GM18502 (cell line): ENCODE measurements around the gene GARIN5B.
"Not testable (repeated sequence)": the region's sequence is repeated elsewhere in the genome, so short reads cannot be mapped to it uniquely, and the experiment has no call there.

Source experiments
- ATAC-seq: cut with Tn5 transposase; IDR thresholded peaks from one replicate; pipeline ENCODE4 v1.9.1; 2021; ENCODE audit warnings: mild to moderate bottlenecking; ENCODE audit not compliant: unreplicated experiment, poor library complexity

The GARIN5B gene

DNA sequence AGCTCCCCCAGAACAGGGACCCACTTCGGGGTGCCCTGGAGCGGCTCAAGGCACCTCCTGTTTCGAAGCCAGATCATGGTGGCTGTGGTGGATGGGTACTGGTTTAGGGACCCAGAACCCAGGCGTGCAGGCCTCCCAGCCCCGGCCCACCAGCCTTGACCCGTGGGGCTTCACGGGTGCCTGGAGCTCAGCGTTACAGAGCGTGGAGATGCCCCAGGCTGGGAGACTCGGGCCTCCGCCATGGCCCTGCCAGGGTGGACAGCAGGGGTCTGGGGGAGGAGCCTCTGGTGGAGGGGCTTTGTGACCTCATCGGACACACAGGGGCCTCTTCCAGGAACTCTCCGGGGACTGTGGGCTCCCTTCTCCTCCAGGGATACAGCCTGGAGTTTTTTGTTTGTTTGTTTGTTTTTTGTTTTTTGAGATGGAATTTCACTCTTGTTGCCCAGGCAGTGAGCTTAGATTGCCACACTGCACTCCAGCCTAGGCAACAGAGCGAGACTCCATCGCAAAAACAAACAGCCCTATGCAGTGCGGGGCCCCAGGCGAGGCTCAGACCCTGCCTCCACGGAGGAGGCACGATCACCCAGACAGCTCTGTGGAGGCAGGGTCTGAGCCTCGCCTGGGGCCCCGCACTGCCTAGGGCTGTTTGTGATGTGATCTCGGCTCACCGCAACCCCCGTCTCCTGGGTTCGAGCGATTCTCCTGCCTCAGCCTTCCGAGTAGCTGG, at the start of gene GARIN5B:
Gene GARIN5B (minus strand): TSS at position 271 of the 727 bp plus-strand sequence. CDS start 194 bp downstream, at position 77.
- ATAC-seq: no peak

DNA sequence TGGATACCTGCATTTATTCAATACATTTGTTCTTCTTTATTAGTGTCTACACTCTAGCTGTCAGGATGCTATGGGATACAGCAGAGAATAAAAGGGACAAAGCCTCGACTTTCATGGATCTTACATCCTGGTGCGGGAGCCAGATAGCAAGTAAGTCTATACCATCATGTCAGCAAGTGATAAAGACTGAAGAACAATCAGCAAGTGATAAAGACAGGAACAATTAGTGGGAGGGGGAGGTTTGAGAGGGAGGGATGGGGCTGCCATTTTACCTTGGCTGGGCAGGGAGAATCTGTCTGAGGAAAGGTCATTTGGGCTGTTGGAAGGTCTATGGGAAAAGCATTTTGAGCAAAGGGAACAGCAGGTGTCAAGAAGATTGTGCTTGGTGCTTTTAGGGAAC, 47.1 kb upstream of the GARIN5B start:
- ATAC-seq: no peak

DNA sequence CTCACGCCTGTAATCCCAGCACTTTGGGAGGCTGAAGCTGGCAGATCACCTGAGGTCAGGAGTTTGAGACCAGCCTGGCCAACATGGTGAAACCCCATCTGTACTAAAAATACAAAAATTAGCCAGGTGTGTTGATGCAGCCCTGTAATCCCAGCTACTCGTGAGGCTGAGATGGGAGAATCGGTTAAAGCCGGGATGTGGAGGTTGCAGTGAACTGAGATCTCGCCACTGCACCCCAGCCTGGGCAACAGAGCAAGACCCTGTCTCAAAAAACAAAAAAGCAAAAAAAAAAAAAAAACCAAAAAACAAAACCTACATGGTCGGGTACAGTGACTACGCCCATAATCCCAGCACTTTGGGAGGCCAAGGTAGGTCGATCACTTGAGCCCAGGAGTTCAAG, 46.1 kb upstream of the GARIN5B start:
- not testable (repeated sequence) for ATAC-seq

DNA sequence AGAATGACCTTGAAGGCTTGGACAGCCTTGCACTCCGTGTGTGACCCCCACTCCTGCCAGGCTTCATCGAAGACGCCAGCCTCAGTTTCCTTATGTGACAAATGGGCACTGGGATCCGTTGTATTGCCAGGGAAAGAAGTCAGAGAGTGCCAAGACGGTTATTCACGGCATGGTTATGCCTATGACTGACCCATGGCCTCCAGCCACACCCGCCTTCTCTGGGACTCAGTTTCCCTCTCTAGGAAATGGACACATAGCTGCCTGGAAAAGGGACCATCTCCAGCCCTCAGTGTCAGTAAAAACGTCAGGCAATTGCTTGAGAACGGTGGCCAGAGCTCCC, 45.4 kb upstream of the GARIN5B start:
- no peak for ATAC-seq

DNA sequence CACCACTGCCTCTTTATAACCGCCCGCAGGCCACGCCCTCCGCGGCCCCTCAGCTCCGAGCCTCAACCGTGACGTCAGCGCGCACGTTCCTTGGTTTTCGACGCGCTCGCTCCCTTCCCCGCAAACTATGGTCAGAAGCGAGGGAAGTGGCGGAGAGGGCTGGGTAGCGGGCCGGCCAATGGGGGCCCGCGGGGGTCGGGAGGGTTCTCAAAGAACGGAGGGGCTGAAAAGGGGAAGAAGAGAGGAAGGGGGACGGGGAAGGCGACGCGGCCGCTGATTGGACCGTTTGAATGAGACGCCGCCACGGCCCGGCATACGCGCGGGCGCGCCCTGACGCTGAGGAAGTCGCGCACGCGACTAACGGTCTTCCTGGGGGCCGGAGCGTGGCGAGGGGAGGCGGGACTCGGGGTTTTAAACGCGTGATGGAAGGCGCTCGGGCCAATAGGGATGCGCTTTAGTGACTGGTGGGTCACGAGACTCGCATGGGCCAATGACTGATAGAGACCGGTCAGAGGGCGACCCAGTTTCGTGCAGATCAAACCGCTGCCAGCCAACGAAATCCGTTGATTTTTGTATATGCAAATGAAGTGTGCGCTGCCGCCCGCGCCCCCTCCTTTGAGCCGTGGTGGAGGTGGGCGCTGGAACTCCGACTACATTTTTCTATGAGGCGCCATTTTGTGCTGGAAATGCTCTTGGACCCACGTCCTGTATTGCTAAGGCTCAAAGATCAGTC, 44.9 kb upstream of the GARIN5B start:
- ATAC-seq: peak; percentile 86

DNA sequence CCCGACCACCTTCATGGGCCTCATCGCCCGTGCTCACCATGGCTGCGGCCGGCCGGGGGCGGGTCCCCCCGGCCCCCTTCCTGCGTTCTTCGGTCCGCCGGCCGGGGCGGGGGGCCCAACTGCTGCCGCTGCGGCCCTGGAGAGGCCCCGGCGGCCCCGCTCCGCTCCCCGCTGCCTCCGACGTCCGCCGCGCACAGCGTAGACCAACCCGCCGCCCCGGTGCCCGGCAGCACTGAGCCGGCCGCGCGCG, 44.4 kb upstream of the GARIN5B start, which contains the start of gene UBE2S:
Gene UBE2S (minus strand): TSS at position 239 of the 250 bp plus-strand sequence. CDS start 199 bp downstream, at position 40.
- ATAC-seq: not testable (repeated sequence)

DNA sequence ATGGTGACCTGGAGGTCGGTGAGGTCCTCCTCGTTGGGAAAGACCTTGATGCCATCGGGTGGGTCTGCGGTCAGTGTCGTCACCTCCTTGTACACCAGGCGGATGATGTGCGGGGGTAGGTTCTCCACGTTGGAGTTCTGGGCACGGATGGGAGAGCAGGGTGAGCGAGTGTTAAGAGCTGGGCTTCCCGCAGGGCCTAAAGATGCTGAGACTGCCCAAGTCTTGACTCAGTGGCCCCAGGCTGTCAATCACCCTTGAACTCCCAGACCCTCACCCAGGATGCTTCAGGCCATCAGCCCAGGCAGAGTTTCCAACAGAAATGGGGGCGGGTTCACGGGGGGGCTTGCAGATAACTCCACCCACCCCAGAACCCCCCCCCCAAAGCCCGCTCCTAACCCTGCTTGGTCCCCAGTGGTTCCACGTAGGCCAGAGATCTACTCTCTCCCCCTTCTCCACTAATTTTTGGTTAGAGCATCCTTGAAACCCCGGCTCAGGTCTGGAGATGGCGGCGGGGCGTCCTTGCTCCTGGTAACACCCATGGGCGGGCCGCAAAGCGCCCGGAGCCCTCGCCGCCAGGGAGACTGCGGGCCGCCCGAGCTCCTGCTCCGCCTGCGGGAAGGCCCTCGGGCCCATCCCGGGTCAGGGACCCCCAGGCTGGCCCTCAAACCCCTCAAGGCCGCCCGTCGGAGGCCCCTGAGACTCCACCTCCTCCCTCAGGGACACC, 43.9 kb upstream of the GARIN5B start:
- no peak for ATAC-seq

DNA sequence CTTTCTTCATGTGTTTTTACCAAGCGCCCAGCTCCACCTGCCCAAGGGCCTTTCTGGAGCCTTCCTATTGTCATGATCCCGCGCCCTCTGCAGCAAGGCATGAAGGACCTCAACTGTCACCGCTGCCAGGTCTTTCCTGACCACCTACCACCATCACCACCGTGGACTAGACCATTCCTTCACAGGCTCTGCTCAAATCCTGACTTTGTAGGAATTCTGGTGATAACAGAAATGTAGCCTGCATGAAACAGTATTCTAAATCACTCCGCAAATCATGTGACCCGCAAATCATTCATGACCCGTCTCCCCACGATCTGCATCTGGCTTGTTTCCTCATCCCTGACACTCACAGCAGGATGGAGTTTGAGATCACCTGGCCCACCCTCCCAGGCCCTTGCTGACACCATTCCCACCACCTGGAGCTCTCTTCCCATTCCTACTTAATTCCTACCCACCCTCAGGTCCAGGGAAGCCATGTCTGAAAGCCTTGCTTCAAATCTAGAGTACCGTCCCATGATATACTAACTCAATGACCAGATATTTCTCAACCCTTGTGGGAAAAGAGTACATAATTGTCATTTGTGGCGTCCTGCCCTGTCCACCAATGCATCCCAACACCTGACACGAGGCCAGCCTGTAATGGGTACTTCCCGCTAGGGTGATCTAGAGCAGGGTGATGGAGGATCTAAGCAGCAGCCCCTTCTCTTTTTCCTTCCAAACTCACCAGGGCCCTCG, 43.2 kb upstream of the GARIN5B start:
- ATAC-seq: no peak

DNA sequence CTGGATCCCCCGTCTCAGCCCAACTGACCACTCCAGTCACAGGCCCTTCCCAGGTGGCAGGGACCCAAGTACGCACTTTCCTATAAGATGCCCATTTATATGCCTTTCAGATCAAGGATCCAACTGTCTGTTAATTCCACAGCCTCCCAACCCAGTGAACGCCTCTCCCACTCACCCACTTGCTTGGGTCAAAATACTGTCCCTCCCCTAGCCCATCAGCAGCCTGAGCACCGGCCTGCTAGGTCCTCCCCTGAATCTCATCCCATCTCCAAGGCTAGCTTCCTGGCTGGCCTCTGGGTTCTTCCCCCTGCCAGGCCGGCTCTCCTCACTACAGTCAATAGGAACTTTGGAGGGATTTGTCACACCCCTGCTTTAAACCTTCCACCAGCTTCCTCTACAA, 42.6 kb upstream of the GARIN5B start:
- no peak for ATAC-seq

DNA sequence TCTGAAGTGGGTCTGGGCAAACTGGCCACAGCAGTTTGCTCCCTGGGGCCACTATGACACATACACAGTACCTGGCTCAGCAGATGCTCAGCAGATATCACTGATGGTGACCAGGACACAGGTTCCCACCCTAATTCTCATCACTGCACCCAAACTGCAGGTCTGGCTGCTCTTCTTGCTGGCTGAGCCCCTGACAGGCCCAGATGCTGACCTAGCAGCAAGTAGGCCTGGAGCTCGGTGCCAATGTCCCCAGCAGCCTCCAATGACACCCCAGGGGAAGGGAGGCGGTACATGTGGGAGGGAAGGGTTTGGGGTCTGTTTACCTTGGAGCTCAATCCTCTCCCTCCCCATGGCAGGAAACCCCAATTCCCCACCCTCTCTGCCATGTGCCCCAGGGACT, 39.4 kb upstream of the GARIN5B start:
- ATAC-seq: no peak

DNA sequence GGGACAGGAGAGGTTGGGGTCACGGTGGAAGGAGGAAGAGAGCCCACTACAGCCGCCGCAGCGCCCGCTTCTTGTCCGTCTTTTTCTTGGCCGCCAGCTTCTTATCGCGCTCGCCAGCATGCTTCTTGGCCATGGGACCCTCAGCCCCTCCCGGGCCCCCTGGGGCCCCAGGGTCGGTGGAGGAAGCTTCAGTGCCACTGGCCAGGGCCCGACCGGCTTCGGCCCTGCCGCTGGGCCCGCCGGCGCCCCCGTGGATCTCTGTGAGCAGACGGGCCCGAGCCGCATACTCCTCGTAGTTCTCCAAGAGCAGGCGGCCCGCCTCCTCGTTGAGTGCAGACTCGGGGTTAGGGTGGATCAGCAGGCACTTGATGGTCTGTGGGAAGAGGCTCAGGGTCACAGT, 38.3 kb upstream of the GARIN5B start:
- not testable (repeated sequence) for ATAC-seq

DNA sequence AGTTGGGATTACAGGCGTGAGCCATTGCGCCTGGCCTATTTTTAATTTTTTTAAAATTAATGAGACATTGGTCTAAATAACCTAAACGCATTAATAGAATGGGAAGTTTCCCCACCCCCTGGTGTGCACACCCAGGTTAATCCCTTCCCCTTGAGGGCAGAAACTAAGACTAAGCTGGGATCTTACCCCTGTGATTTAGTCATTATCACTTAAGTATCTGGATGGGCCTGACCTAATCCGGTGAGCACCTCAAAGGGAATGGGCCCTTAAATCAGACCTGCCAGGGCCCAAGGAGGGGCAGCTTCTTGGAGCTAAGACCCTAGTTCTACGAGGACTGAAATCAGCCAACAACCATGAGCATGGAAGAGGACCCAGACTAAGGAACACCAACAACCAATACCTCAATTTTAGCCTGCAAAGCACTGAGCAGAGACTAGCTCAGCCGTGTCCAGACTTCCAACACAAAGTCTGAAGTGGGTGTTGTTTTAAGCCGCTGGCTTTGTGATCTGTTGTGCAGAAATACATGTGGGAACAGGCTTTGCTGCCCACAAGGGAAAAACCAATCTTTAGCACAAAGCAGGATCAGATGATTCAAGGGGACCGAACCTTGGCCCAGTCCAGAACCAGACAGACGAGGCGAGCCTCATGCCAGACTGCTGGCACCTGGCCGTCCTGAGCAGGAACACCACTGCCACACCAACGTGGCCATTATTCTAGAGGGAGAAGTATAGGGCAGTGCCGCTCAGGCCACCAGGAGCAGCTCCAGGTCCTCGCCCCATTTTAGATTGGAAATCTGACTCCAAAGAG, 37.4 kb upstream of the GARIN5B start:
- ATAC-seq: no peak

DNA sequence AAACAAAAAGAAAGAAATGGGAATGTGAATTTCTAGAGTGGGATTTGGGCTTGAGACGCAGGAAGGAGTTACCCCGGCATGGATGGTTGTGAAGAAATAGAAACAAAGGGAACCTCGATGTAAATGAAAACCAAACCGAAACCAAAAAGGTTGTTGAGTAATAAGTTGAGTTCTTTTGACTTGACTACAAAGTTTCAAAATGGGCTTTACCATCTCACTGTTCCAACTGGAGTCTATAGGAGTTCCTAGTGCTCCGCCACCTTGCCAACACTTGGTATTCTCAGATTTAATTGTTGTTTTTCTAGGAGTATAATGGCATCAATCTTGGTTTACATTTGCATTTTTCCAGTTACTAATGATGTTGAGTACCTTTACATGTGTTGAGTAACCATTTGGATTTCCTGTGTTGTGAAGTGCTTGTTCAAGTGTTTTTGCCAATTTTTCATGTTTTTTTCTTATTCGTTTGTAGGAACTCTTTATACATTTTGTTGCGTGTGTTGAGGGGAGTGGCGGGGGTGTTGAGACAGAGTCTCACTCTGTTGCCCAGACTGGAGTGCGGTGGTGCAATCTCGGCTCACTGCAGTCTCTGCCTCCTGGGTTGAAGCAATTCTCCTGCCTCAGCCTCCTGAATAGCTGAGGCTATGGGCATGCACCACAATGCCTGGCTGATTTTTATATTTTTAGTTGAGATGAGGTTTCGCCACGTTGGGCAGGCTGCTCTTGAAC, 35.3 kb upstream of the GARIN5B start:
- ATAC-seq: no peak

DNA sequence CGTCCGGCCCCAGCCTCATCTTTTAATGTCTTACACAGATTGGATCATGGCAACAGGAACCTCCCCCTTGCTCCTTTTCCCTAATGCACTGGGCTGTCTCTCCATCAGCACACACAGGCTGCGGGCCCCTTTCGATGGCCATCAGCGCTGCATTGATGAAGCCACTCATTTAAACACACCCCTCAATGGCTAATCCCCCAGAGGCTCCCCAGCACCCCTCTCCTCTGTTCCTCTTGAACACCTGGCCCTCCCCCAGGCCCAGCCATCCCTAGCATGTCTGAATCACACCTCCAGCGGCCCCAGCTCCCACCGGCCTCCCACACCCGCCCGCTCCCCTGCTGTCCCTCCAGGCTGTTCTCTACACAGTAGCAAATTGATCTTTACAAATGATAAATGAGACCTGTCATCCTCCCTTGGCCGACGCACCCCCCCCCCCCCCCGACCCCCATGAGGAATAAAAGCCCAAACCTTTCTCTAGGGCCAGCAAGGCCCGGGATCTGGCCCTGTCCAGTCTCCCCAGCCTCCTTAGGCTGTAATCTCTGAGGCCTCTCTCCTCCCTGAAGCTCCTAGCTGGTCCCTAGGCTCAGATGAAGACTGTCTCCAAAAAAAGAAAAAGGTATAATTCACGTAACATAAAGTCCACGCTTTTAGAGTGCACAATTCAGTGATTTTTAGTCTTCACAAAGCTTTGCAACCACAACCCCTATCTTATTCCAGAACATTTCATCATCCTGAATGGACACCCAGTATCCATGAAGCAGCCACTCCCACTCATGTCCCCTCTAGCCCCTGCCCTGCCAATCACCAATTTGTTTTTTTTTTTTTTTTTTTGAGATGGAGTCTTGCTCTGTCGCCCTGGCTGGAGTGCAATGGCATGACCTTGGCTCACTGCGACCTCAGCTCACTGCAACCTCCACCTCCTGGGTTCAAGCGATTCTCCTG, 30.0 kb upstream of the GARIN5B start:
- ATAC-seq: no peak

DNA sequence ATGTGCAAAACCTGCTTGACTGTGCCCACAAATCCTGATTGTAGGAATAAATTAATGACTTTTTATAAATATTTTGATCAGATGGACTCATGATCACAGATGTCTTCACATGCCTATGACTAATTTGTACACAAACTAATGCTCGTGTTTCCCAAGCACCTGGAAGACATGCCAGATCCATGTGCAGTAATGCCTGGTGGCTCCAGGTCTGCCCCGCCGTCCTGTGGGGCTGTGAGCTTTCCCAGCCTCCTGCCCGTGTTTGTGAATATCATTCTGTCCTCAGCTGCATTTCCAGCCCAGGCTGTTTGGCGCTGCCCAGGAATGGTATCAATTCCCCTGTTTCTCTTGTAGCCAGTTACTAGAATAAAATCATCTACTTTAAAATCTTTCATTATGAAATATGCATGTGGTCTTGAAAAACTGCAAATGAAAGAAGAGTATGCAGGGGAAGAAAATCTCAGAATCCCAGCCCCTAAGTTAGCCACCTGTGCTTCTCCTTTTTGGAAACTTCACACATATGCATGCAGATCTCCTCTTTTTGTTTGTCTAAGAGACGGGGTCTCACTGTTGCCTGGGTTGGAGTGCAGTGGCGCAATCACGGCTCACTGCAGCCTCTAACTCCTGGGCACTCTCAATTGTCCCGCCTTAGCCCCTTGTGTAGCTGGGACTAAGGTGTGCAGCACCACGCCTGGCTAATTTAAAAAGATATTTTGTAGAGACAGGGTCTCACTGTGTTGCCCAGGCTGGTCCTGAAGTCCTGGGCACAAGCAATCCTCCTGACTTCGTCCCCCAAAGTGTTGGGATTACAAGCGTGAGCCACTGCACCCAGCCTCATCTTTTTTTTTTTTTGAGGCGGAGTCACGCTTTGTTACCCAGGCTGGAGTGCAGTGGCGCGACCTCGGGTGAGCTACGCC, 28.9 kb upstream of the GARIN5B start:
- no peak for ATAC-seq

DNA sequence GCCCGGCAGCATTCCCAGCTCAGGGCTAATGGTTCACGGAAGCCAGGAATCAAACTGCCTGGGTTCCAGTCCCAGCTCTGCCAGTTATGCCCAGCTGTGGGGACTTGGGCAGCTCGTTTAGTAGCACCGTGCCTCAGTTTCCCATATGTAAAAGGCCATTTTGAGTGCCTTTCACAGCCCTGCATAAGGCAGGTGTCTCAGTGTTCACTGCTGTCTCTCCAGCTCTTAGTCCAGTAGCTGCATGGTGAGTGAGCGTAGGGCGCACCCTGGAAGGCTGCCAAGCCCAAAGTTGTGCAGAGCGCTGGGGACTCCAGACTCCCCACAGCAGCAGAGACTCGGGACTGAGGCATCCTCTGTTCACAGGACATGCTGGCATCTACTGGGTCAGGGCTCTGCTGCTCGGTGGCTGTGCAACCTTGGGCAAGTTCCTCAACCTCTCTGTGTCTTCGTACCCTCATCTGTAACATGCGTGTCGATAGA, 28.2 kb upstream of the GARIN5B start:
- ATAC-seq: no peak

DNA sequence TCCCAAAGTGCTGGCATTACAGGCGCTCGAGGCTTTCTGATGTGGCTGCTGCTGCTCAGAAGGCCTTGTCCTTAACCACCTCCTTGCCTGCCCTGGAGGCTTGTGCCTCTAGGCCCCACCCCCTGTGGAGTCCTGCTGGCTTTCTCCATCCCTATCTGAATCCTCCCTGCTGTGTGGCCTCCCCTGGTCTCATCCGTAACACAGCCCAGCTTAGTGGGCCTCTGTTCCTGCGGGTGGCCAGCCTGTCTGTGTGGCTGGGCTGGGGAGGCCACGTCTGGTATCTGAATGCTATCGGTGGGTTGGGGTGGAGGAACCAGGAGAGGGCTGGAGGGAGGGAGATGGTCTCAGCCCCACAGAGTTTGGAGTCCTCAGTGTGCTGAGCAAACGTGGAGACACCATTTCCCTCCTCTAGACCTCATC, 27.4 kb upstream of the GARIN5B start:
- no peak for ATAC-seq
